Measurements from ENCODE around the gene IL21R. TPM values are rescaled to one million over a fixed set of nuclear protein-coding genes. Genes with fewer than 3 reads are reported as not detected.

The IL21R gene
- polyA plus RNA-seq, 5 donors = 1.2 to 5.5 (median 4.1) TPM

- no peak for DNase-seq
Measured at GRCh38 chr16:27462846-27463682, 61.1 kb downstream of the IL21R start.

DNA sequence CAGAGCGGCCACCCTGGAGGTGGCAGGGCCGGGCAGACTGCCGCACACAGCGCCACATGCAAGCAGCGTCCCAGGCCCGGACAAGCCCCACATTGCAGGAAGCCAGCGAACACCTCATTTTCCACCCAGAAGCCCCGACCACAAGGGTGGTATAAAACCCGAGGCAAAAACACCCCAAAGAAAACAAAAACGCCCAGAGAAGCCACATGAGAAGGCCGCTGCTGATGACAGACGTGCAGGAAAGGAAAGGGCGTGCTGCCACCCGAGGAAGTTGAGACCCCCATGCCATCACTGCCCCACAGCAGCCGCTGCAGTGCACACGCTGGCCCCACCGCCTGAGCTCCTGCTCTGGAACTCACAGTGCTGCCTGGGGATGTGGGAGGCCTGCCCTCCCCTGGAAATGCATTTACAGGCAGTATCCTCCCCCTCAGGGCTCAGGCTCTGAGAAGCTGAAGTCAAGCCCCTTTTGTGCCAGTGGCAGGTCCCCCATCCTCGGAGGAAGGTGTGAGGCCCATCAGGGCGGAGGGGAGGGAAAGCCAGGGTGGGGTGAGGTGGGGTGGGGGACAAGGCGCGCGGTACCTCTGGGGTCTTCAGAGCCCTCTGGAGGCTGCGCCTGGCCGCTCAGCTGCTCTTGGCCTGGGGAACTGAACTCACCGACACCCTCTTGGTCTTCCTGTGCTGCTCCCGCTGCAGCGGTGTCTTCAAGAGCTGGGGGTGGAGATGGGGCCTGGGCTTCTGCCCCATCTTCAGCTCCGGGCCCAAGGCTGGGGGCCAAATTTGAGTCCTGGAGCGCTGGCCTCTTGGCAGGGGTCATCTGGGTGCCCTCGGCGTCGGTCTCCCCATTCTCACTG, 62.0 kb downstream of the IL21R start:
- DNase-seq = no peak

- no peak for DNase-seq
Measured at GRCh38 chr16:27464626-27465482, 62.9 kb downstream of the IL21R start.

GRCh38 chr16:27465483-27465879, 63.5 kb downstream of the IL21R start:
- DNase-seq = no peak

DNA sequence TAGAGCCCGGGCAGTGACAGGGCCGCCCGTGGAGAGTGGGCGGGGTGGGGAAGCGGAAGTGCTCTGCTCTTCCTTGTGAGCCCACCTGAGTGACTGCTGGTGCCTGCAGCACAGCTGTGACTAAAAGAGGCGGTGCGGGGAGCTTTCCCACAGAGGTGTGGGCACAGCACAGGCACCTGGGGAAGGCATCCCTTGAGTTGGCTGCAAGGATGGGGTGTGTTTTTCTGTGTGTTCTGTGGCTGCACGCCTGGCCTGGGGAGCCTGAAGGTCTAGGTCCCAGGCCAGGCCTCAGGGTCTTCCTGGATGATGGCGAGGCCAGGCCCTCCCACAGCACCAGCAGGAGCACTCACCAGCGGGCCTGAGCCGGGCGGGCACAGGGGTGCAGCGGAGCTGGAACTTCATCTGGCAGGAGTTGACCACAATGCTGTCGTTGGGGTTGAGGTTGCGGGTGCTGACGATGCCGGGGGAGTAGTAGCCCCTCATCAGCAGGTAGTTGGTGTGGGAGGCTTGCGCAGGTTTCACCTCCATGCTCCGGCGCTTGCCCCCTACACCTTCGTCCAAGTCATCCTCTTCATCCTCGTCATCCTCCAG, 67.1 kb downstream of the IL21R start:
- DNase-seq = no peak

DNA sequence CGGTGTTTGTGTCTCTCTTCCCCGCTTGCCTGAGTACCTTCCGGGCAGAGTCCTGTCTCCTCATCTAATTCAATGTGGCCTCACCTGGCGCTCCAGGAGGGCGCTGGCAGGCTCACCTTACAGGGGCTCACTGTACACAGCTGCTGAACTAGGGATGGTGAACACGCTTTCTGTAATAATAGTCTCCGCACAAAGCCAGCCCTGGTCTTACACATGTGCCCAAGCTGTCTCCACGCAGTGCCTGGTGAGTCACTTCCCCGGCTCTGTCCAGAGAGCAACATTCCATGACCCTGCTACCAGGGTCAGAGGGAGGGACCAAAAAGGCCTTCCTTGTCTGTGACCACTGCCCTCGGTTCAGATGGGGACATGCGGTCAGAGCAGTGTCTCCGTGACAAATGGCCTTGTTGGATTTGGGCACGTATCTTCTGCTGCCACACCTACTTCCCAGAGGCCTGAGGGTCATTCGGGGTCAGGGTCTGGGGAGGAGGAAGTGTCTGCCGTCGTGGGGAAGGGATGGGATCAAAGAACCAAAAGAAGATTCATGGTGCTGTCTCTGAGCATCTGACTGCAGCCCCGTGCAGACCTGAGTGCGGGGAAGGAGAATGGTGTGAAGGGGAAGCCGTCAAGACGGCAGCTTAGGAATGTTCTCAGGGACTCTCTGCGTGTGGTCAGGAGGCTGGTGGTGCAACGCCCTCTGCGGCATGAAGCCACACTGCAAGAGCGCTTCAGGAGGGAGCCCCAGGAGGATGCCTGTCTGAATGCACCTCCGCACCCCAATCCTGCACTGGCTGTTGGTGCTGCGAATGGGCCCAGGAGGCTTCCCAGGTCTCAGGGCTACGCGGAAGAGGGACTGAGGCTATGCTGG, 68.8 kb downstream of the IL21R start:
- DNase-seq = no peak

- no peak for DNase-seq
Measured at GRCh38 chr16:27471661-27472060, 69.7 kb downstream of the IL21R start.

DNA sequence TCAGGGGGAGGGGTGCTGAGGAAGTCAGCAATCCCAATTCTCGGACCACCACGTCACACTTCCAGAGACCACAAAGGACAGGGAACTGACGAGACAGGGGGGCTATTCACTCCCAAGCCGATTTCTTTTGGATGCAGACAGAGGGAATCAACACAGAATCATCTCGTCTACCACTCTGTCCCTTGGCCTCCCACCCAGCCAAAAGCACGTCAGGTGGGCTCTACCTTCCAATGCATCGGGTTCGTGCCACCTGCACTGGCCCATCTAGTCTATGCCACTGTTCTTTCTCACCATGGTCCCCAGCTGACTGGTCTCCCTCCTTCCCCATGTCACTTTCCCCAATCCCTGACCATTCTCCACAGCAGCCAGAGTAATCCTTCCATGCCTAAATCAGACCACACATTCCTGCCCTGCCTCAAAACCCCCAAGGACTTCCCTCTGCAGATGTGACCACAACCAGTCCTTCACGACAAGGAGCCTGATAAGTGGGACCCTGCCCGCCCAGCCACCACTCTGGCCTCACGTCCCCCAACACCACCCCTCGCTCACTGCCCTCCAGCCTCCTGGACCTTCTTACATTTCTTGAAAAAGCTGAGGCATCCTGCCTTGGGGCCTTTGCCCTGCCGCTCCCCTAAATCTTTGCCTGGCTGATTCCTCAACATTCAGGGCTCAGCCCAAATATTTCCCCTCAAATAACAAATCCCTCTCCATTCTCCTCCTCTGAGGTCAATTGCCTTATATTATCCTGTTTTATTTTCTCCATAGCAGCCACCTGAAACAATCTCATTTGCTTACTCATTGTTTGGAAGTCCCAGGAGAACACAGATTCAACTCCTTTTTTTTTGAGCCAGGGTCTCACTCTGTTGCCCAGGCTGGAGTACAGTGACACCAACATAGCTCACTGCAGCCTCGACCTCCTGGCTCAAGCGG, 70.4 kb downstream of the IL21R start:
- no peak for DNase-seq

DNA sequence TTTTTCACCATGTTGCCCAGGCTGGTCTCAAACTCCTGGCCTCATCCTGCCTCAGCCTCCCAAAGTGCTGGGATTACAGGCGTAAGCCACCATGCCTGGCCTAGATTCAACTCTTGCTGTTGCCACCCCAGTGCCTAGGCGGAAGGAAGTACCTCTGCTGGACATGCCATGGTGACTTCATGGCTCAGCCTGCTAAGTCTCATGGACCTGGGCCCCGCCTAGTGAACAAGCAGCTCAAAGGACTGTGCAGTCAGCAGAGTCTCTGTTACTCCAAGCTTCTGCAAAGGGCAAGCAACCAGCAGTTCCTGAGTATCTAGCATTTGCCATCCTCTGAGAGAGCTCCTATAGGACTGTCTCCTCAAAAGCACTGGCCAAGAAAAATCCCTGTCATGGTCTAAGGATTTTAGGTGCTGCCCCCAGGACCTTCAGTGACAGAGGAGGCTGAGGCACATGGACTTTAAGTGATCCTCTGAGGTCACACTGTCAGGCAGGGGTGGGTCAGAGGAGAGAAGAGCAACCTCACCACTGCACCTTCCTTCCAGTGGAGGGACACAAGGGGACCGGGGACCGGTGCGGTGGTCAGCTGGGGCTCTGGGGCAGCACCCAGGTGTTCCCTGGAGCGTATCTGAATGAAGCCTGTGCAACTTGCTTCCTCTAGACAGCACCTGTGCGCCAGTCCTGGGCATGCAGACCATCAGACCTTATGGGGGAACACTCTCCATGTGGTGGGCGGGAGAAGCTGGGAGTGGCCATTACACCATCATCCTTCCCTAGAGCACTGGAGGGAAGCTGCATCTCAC, 71.3 kb downstream of the IL21R start:
- DNase-seq = no peak

DNA sequence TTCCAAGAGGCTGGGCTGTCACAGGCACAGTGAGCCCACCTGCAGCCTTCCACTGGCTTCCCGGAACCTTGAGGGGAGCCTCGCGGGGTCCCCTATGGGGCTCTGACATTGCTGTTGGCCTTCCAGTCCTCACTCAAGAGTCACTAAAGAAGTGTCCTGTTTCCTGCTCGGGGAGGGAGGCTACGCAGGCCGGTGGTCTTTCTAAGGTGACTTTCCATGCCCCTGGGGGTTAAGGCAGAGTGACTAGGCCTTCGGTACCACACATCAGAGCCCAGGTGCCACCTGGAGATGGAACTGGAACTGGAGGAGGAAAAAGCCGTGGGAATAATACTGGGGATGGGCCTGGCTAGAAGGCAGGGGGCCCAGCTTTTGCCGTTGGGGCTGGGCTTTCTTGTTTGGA, 72.1 kb downstream of the IL21R start:
- no peak for DNase-seq

DNA sequence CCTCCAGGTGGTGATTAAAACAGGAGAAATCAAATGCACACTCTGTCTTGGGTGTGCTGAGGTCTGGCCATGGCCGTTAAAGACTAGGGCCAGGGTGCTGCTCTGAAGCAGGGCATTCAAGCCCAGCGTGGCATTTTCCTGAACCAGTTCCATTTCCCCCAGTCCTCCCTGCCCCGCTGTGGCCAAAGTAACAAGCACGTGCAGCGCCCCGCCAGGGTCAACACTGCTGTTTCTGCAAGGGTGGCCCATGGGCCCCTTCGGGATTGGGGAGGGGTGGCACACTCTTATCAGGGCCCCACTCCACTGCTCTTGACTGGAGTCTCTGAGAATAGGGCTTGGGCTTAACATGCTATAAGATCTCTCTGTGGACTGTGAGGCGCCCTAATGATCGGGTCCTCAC, 72.9 kb downstream of the IL21R start:
- DNase-seq = no peak

DNA sequence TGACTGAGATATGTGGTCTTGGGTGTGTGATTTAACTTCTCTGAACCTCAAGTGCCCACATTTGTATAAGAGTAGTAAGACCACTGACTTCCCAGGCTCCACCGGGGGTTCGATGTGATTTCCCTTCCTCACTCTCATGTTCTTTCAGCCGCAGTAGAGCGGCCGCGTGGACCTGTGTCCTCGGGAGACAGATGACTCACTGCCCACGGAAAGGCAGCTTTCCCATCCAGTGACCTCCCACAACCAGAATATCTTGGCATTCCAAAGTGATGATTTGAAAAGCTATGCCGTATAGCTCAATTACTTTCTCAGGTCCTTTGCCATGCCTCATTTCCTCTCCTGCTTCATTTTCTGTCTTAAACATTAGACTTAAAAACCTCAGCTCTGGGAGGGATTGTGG, 73.6 kb downstream of the IL21R start:
- DNase-seq = no peak

DNA sequence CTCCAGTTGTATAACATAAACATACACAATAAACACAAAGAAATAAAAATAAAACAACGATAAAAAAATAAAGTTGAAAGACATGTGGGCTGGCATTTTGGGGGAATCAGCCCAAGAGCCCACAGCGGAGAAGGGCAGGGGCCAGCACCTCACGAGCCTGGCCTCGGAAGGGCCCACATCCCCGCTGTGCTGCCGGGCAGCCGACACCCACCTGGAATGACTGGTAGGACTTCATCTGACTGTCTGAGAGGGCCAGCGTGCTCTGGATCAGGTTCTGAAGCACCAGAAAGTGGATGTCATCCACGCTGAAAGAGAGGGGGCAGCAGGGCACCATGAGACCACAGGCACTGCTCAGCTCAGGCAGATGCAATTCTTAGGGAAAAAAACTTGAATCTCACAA, 74.3 kb downstream of the IL21R start:
- no peak for DNase-seq

GRCh38 chr16:27480761-27481160, 78.8 kb downstream of the IL21R start:
- DNase-seq = no peak

- DNase-seq = no peak
Measured at GRCh38 chr16:27481282-27481934, 79.4 kb downstream of the IL21R start.

DNA sequence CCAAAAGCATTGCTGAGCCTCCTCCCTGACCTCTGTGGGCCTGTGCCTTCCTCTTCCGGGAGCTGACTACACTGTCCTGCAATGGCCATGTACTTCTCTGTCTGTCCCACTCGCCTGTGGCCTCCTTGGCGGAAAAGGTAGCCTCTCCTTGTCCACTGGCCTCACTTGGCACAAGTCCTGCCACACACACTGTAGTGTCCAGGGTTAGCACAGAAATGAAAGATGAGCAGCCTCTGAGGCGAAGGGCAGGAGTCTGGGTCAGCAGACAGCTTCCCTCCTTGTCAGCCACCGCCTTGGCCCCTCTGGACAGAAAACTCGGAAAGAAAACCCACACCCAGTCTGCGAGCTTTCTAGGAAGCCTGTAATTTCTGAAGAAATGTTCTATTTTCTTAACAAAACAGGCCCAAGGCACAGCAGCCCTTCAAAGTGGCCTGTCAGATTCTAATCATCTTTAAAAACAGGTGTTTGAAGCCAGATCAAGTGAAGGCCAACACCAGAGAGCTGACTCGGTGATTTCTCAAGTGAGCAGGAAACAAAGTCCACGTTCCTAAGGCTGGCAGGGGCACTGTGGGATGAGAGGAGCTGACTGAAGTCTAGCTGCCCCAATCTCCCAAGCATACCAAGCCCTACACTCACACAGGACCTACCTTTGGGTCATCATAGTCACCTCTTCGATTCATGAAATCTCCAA, 80.6 kb downstream of the IL21R start:
- no peak for DNase-seq

DNA sequence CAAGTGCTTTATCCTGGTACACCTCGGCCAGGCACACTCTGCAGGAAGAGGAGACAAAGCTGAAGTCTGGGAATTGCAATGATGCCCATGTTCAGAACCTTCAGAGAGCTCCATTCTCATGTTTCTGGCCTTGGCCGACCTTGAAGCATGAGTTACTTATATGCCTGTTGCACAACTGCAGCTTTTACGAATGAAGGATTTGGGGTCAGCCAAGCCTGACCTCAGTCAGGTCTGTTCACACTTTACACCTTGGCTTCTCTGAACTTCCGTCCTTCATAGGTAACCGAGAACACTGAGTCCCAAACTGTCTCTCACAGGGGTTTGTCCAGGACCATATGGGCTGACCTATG, 81.1 kb downstream of the IL21R start:
- DNase-seq = no peak

GRCh38 chr16:27483624-27484023, 81.7 kb downstream of the IL21R start:
- no peak for DNase-seq
